SK-N-SH treated with all-trans-retinoic acid at 6 μM for 48 hours (cell line): ENCODE results near the gene PURA.

Experiments
- ARNTL ChIP-seq: fragments of 450-650 bp; formaldehyde crosslinking; IDR thresholded peaks from 2 replicates; pipeline ENCODE4 v1.5.0; 2020; ENCODE audit warnings: low read depth, mild to moderate bottlenecking, moderate library complexity, borderline replicate concordance
- CREB5 ChIP-seq: fragments of 250-450 bp; sonication (Bioruptor Pico); IDR thresholded peaks from 2 replicates; pipeline ENCODE4 v1.5.1; 2020; ENCODE audit warnings: low read depth, mild to moderate bottlenecking, moderate library complexity
- PATZ1 ChIP-seq: fragments of 250-450 bp; sonication (Bioruptor Pico); IDR thresholded peaks from 2 replicates; pipeline ENCODE4 v1.8.0; 2020; ENCODE audit warnings: mild to moderate bottlenecking, moderate library complexity, borderline replicate concordance
- SNAI2 ChIP-seq: fragments of 250-450 bp; sonication (Bioruptor Pico); IDR thresholded peaks from 2 replicates; pipeline ENCODE4 v1.5.0; 2020; ENCODE audit warnings: mild to moderate bottlenecking, moderate library complexity
- TOX ChIP-seq: fragments of 250-450 bp; sonication (Bioruptor Pico); IDR thresholded peaks from 2 replicates; pipeline ENCODE4 v1.8.0; 2021; ENCODE audit warnings: mild to moderate bottlenecking, moderate library complexity, borderline replicate concordance
- ZFP3 ChIP-seq: fragments of 250-450 bp; sonication (Bioruptor Pico); IDR thresholded peaks from 2 replicates; pipeline ENCODE4 v1.5.0; 2020; ENCODE audit warnings: mild to moderate bottlenecking, moderate library complexity
- ZFP30 ChIP-seq: fragments of 450-650 bp; formaldehyde crosslinking; IDR thresholded peaks from 2 replicates; pipeline ENCODE4 v1.5.0; 2022; ENCODE audit warnings: mild to moderate bottlenecking, moderate library complexity

DNA sequence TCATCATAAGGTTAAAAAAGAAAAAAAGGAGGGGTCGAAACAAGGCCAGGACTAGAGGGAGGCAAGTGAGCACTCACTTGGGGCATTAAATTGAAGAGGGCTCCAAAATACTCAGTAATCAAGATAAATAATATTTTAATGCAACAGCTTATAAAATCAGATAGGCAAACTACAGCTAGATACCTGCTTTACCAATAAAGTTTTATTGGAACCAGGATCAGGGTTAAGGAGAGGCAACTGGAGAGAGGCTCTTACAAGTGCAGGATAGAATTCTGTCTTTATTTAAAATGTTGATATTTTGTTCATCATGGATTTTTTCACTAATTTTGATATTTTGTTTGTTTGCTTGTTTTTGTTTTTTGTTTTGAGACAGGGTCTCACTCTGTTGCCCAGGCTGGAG, 30.3 kb upstream of the PURA start:
- TF ChIP-seq ARNTL (CRISPR knock-in tag): no peak
- TF ChIP-seq TOX (CRISPR knock-in tag): no peak
- no peak for TF ChIP-seq ZFP30 (CRISPR knock-in tag)
- TF ChIP-seq CREB5 (CRISPR knock-in tag): no peak
- TF ChIP-seq SNAI2: no peak
- TF ChIP-seq ZFP3: no peak
- no peak for TF ChIP-seq PATZ1 (CRISPR knock-in tag)
